Right cardiac atrium (tissue), 5 donors: Measurements from ENCODE around the gene FAF1. TPM values are rescaled to one million over a fixed set of nuclear protein-coding genes. Genes with fewer than 3 reads are reported as not detected.
"Not testable (repeated sequence)": the region's sequence is repeated elsewhere in the genome, so short reads cannot be mapped to it uniquely, and the experiment has no call there.

Source experiments
- ATAC-seq, 2 donors: fragments of 200-7000 bp; cut with Tn5 transposase; one replicate each; pipeline versions ENCODE4 v1.8.0 to v1.9.1; 2020; ENCODE audit warnings: moderate library complexity in 2 of 2, mild to moderate bottlenecking in 1 of 2
- DNase-seq, 3 donors: peaks; one replicate each; pipeline ENCODE4 v3.0.0-alpha.2; 2020
- H3K27ac ChIP-seq: one replicate; pipeline ENCODE4 v1.5.1; 2013; ENCODE audit warnings: mild to moderate bottlenecking, low read length, control low read depth, moderate library complexity
- H3K27me3 ChIP-seq: one replicate; pipeline ENCODE4 v1.6.1; 2013; ENCODE audit not compliant: control insufficient read depth, insufficient read depth
- H3K4me1 ChIP-seq: one replicate; pipeline ENCODE4 v1.6.1; 2013; ENCODE audit warnings: low read length; ENCODE audit not compliant: control insufficient read depth, insufficient read depth
- H3K4me3 ChIP-seq: one replicate; pipeline ENCODE4 v1.5.1; 2013; ENCODE audit warnings: low read length, control low read depth
- H3K9me3 ChIP-seq: one replicate; pipeline ENCODE4 v1.6.1; 2013; ENCODE audit warnings: low read length; ENCODE audit not compliant: control insufficient read depth
- WGBS: extraction: QIAGEN DNeasy Blood & Tissue Kit; methylation state at CpG from one replicate; pipeline ENCODE4 v1.1.7; 2013; 5-methylcytosine and 5-hydroxymethylcytosine counted together
- intact Hi-C, 4 donors: fragments of 100-400 bp; cut with DNase I; formaldehyde crosslinking; loops; one replicate each; pipeline versions ENCODE4 v1.11.0 to v1.14.0; 2022 to 2023
- polyA plus RNA-seq: library from polyadenylated mRNA; stranded (reverse); fragments of 200-250 nt; gene quantifications from one replicate; pipeline ENCODE4 v1.2.3, GENCODE V29; 2013
- total RNA-seq, 4 donors: library from RNA; stranded (reverse); fragmentation: NEBNext Ultra II Directional; extraction: Animal tissue kit (Norgen Biotek cat#: 25700); gene quantifications; one replicate each; pipeline ENCODE4 v1.2.1, GENCODE V29; 2021
- donor health status: healthy with polysubstance abuse.
- donor health status: DM: no; HTN: yes; CAD: no.
- donor health status: DM: no; HTN: no; CAD: no.
- donor health status: DM: no; HTN: yes; CAD: no; lungs with severe emphysema.
- donor health status: DM: yes; HTN: yes; CAD: no.

FAF1 gene
- total and polyA plus RNA-seq, 5 donors = 52.3 to 90.0 (median 74.7) TPM

DNA sequence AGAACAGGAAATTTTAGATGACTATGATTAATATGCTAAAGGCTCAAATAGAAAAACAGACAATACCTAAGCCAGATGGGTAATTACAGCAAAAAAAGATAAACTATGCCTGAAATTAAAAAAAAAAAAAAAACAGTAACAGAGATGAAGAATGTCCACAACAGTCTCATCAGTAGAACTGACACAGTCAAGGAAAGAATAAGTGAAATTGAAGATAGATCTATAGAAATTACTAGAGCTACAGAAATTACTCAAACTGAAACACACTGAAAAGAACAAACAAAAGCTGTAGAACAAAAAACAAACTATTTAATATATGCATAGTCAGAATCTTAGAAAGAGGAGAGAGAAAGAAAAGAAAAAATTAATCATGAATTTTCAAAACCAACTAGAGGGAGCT, 112.8 kb downstream of the FAF1 start:
- no peak overlapping the region for H3K4me3 ChIP-seq
- no peaks in the 10 kb centered on the region for H3K27me3 ChIP-seq
- intact Hi-C loops = no loop called here
- no peak for DNase-seq
- no peaks in the 10 kb centered on the region for H3K9me3 ChIP-seq
- no peak overlapping the region for H3K27ac ChIP-seq
- no peaks in the 10 kb centered on the region for H3K4me1 ChIP-seq
- no peak for ATAC-seq

DNA sequence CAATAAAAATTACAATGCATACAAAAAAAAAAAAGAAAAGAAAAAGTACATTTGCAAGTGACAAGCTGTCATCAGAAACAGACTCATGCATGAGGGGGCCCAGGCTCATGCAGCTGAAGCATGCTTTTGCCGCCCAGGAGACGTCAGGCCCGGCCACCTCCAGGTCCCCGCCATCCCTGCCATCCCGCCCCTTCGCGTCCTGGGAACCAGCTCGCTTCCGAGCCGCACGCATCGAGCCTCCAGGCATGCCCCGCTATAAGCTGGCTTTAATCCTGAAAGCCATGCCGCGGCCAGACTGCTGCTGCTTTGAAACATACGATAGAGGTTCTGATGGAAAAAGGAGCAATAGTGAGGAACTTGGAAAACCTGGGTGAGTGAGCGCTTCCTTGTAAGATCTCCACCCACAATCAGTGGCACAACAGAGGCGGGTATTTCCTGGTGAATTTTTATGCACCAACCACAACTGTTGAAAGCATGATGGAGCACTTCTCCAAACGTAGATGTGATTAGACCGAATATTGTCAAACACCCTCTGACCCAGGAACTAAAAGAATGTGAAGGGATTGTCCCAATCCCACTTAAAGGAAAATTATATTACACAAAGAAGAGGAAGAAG, 113.7 kb downstream of the FAF1 start:
- no peaks in the 10 kb centered on the region for H3K4me1 ChIP-seq
- no peak overlapping the region for H3K4me3 ChIP-seq
- WGBS = 91% methylated on average over 20 of the region's 20 CpGs
- H3K27ac ChIP-seq = no peak overlapping the region
- H3K9me3 ChIP-seq = no peaks in the 10 kb centered on the region
- ATAC-seq (no peak), DNase-seq (peak in 1 of 3 donors; percentile 38)
- intact Hi-C loops = no loop called here
- no peaks in the 10 kb centered on the region for H3K27me3 ChIP-seq

- ATAC-seq (peak; percentile 74 to 77), DNase-seq (no peak)
- intact Hi-C loops = no loop called here
- H3K4me3 ChIP-seq = no peak overlapping the region
- H3K27ac ChIP-seq = no peak overlapping the region
- no peaks in the 10 kb centered on the region for H3K4me1 ChIP-seq
- no peaks in the 10 kb centered on the region for H3K27me3 ChIP-seq
- H3K9me3 ChIP-seq = no peaks in the 10 kb centered on the region
Measured at GRCh38 chr1:50841791-50842387, 118.2 kb downstream of the FAF1 start.

DNA sequence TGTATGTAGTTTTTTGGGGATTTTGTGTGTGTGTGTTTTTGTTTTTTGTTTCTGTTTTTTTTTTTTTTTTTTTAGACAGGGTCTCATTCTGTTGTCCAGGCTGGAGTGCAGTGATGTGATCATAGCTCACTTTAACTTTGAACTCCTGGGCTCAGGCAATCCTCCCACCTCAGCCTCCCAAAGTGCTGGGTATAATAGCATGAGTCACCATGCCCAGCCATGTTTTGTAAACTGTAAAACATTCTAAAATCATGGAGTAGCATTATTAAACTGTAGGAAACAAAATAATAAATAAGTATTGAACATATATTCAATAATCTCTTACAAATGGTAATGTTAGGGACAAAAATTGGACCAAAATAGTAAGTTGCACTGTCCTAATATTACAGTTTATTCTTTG, 124.0 kb downstream of the FAF1 start:
- intact Hi-C loops = no loop called here
- DNase-seq (no peak), ATAC-seq (no peak)
- no peaks in the 10 kb centered on the region for H3K9me3 ChIP-seq
- no peaks in the 10 kb centered on the region for H3K27me3 ChIP-seq
- H3K4me1 ChIP-seq = no peaks in the 10 kb centered on the region
- H3K4me3 ChIP-seq = no peak overlapping the region
- no peak overlapping the region for H3K27ac ChIP-seq

DNA sequence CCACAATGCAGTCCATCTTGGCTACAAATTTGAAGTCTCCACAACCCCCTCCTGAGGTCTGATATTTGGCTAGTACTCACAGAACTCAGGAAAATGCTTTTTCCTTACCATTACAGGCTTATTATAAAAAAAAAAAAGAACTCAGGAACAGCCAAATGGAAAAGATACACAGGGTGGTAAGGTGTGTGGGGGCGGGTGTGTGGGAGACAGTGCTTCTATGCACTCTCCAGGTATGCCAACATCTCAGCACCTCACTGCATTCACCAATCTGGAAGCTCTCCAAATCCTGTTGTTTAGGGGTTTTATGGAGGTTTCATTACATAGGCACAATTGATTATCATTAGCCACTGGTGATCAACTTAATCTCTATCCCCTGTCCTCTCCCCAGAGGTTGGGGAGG, 126.9 kb downstream of the FAF1 start:
- Histone ChIP-seq H3K27me3 (no peaks in the 10 kb centered on the region), H3K27ac (no peak overlapping the region), H3K4me1 (no peaks in the 10 kb centered on the region), H3K9me3 (no peaks in the 10 kb centered on the region), H3K4me3 (no peak overlapping the region)
- no peak for ATAC-seq
- no peak for DNase-seq
- intact Hi-C loops = no loop called here
- 98% methylated on average over 1 of the region's 1 CpG for WGBS

GRCh38 chr1:50832167-50832566, 127.9 kb downstream of the FAF1 start:
- 98% methylated on average over 1 of the region's 1 CpG for WGBS
- Histone ChIP-seq H3K4me1 (no peaks in the 10 kb centered on the region), H3K4me3 (no peak overlapping the region), H3K9me3 (no peaks in the 10 kb centered on the region), H3K27me3 (no peaks in the 10 kb centered on the region), H3K27ac (no peak overlapping the region)
- intact Hi-C loops = no loop called here
- ATAC-seq (peak in 1 of 2 donors; percentile 68), DNase-seq (no peak)

- no peak overlapping the region for H3K27ac ChIP-seq
- H3K4me1 ChIP-seq = no peaks in the 10 kb centered on the region
- no peak overlapping the region for H3K4me3 ChIP-seq
- 95% methylated on average over 5 of the region's 5 CpGs for whole genome bisulfite sequencing
- no peaks in the 10 kb centered on the region for H3K9me3 ChIP-seq
- ATAC-seq (no peak), DNase-seq (no peak)
- intact Hi-C loops = no loop called here
- no peaks in the 10 kb centered on the region for H3K27me3 ChIP-seq
Measured at GRCh38 chr1:50831300-50832061, 128.6 kb downstream of the FAF1 start.

- H3K9me3 ChIP-seq = no peaks in the 10 kb centered on the region
- no peaks in the 10 kb centered on the region for H3K27me3 ChIP-seq
- H3K4me3 ChIP-seq = no peak overlapping the region
- intact Hi-C loops = no loop called here
- ATAC-seq (no peak), DNase-seq (no peak)
- no peaks in the 10 kb centered on the region for H3K4me1 ChIP-seq
- no peak overlapping the region for H3K27ac ChIP-seq
Measured at GRCh38 chr1:50830621-50831020, 129.4 kb downstream of the FAF1 start.

- H3K27ac ChIP-seq = no peak overlapping the region
- intact Hi-C loops = no loop called here
- H3K9me3 ChIP-seq = no peaks in the 10 kb centered on the region
- H3K27me3 ChIP-seq = no peaks in the 10 kb centered on the region
- H3K4me3 ChIP-seq = no peak overlapping the region
- WGBS = 16% methylated on average over 1 of the region's 1 CpG
- ATAC-seq = peak; percentile 81 to 87
- DNase-seq = no peak
- H3K4me1 ChIP-seq = no peaks in the 10 kb centered on the region
Measured at GRCh38 chr1:50829014-50829958, 130.8 kb downstream of the FAF1 start.

GRCh38 chr1:50827546-50827945, 132.5 kb downstream of the FAF1 start:
- ATAC-seq (no peak), DNase-seq (no peak)
- 95% methylated on average over 4 of the region's 4 CpGs for WGBS

DNA sequence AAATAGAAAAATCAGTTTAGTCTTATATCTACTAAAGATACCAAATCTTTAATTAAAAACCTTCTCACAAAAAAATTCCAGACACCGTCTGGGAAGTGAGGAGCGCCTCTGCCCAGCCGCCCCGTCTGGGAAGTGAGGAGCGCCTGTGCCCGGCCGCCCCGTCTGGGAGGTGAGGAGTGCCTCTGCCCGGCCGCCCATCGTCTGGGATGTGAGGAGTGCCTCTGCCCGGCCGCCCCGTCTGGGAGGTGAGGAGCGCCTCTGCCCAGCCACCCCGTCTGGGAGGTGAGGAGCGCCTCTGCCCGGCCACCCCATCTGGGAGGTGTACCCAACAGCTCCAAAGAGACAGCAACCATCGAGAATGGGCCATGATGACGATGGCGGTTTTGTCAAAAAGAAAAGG, 133.3 kb downstream of the FAF1 start:
- H3K4me1 ChIP-seq, intact Hi-C loops, H3K4me3 ChIP-seq, ATAC-seq, H3K27me3 ChIP-seq, H3K27ac ChIP-seq, H3K9me3 ChIP-seq: not testable (repeated sequence)
- 98% methylated on average over 21 of the region's 21 CpGs for WGBS
- DNase-seq = peak in 1 of 3 donors; percentile 43

More at GRCh38 chr1:50827546-50827945, 132.5 kb downstream of the FAF1 start:
- H3K9me3 ChIP-seq = no peaks in the 10 kb centered on the region
- no peaks in the 10 kb centered on the region for H3K27me3 ChIP-seq
- no peak overlapping the region for H3K4me3 ChIP-seq
- intact Hi-C loops = no loop called here
- H3K4me1 ChIP-seq = no peaks in the 10 kb centered on the region
- H3K27ac ChIP-seq = no peak overlapping the region
